GM23338 (cell line): Measurements from ENCODE around the gene URM1. TPM values are rescaled to one million over a fixed set of nuclear protein-coding genes. Genes with fewer than 3 reads are reported as not detected.

ENCODE experiments used
- CREB1 ChIP-seq: fragments of 250-450 bp; sonication (Bioruptor Pico); IDR thresholded peaks from 2 replicates; pipeline ENCODE4 v1.5.0; 2020; ENCODE audit warnings: low read depth, mild to moderate bottlenecking, moderate library complexity
- CTCF ChIP-seq, 2 experiments: fragments of 200-600 bp in 1 of 2; sonication (generic) in 1 of 2; conservative IDR thresholded peaks; 2 replicates each; pipeline versions ENCODE4 v1.5.1 to v1.6.1; 2016 to 2017; ENCODE audit warnings: antibody characterized with exemption in 2 of 2, low read depth in 2 of 2, mild to moderate bottlenecking in 2 of 2, moderate library complexity in 1 of 2
- EZH2 ChIP-seq: fragments of 200-600 bp; sonication (generic); IDR thresholded peaks from one replicate; pipeline ENCODE4 v1.8.0; 2017; ENCODE audit warnings: antibody characterized with exemption, mild to moderate bottlenecking, low read depth; ENCODE audit not compliant: unreplicated experiment
- EZH2phosphoT487 ChIP-seq: fragments of 200-600 bp; sonication (generic); IDR thresholded peaks from one replicate; pipeline ENCODE4 v1.8.1; 2018; ENCODE audit warnings: antibody characterized with exemption; ENCODE audit not compliant: unreplicated experiment
- JUNB ChIP-seq: IDR thresholded peaks from one replicate; pipeline ENCODE4 v1.6.1; 2016; ENCODE audit warnings: antibody characterized with exemption; ENCODE audit not compliant: unreplicated experiment
- REST ChIP-seq: IDR thresholded peaks from one replicate; pipeline ENCODE4 v1.6.1; 2018; ENCODE audit warnings: antibody characterized with exemption; ENCODE audit not compliant: unreplicated experiment
- ZNF331 ChIP-seq: fragments of 250-450 bp; sonication (Bioruptor Pico); IDR thresholded peaks from 2 replicates; pipeline ENCODE4 v1.5.0; 2020; ENCODE audit warnings: low read depth, mild to moderate bottlenecking, moderate library complexity
- ZNF462 ChIP-seq: fragments of 250-450 bp; sonication (Bioruptor Pico); IDR thresholded peaks from 2 replicates; pipeline ENCODE4 v1.5.0; 2020; ENCODE audit warnings: mild to moderate bottlenecking, moderate library complexity
- polyA plus RNA-seq: library from polyadenylated mRNA; unstranded; fragments of >200 nt; fragmentation: Nextera tagmentation; extraction: Ambion mirVana; gene quantifications from 2 replicates; pipeline ENCODE4 v1.2.1, GENCODE V29; 2016
- total RNA-seq: library from RNA; depleted of rRNA; stranded (reverse); fragments of >200 nt; shearing (Covaris generic); gene quantifications from 2 replicates; pipeline ENCODE4 v1.2.3, GENCODE V29; 2014

URM1 gene
- total and polyA plus RNA-seq, 2 experiments from 2014 or later: 28.6 to 47.8 TPM

- TF ChIP-seq ZNF462 (CRISPR knock-in tag) (no peak), CREB1 (CRISPR knock-in tag) (no peak), JUNB (no peak), EZH2phosphoT487 (no peak), EZH2 (no peak), ZNF331 (CRISPR knock-in tag) (no peak), CTCF (conservative IDR thresholded peaks at IDR 0.05; ENCODE audit: low read depth in 2 of 2) (no peak), REST (no peak)
Measured at GRCh38 chr9:128323212-128323730, 47.9 kb upstream of the URM1 start (continued).
